ENCODE data around the gene STK39. TPM values are rescaled to one million over a fixed set of nuclear protein-coding genes. Genes with fewer than 3 reads are reported as not detected.

STK39 gene
- total and polyA plus RNA-seq, 9 of the 15 experiments (the other 6 are each of a cell fraction or from before 2014, with no cell fraction given): 0.19 to 0.76 (median 0.51) TPM

GRCh38 chr2:167945660-167946368 lies 301.6 kb downstream of the STK39 start (continued):
- TF ChIP-seq TAF1 (IDR thresholded peaks at IDR 0.05; ENCODE audit: control insufficient read depth, extremely low read depth, insufficient read depth, low read length, severe bottlenecking): peak; percentile 8
- no peak for TF ChIP-seq C11orf30 (IDR thresholded peaks at IDR 0.05; ENCODE audit: low read depth)
- no peak for TF ChIP-seq BHLHE40 (IDR thresholded peaks at IDR 0.05; ENCODE audit: low read length)
- no peak for TF ChIP-seq ZNF511 (CRISPR knock-in tag; IDR thresholded peaks at IDR 0.05)
- no peak for TF ChIP-seq ZFP36 (IDR thresholded peaks at IDR 0.05; ENCODE audit: low read depth, low read length, partially characterized antibody)
- no peak for TF ChIP-seq HDAC3 (IDR thresholded peaks at IDR 0.05; ENCODE audit: borderline replicate concordance, partially characterized antibody)
- TF ChIP-seq ZNF507 (tag; conservative IDR thresholded peaks at IDR 0.05): no peak
- no peak for TF ChIP-seq HDAC2 (IDR thresholded peaks at IDR 0.05)
- no peak for TF ChIP-seq ZNF583 (CRISPR knock-in tag; IDR thresholded peaks at IDR 0.05)
- peak in 1 of 3 experiments; percentile 18 for TF ChIP-seq YY1 (IDR thresholded peaks at IDR 0.05; ENCODE audit: borderline replicate concordance in 1 of 3, control insufficient read depth in 1 of 3, extremely low read depth in 1 of 3, insufficient read depth in 3 of 3, insufficient read length in 1 of 3, insufficient replicate concordance in 2 of 3, low read depth in 1 of 3, low read length in 2 of 3)
- no peak for TF ChIP-seq SIX5 (IDR thresholded peaks at IDR 0.05; ENCODE audit: borderline replicate concordance in 1 of 2, insufficient read depth in 1 of 2, low read depth in 1 of 2, low read length in 2 of 2)
- peak; percentile 39; the same call in 1 of the 2 replicates for TF ChIP-seq ZNF134 (CRISPR knock-in tag; conservative IDR thresholded peaks at IDR 0.05)
- TF ChIP-seq HES1 (IDR thresholded peaks at IDR 0.05; ENCODE audit: low read depth): no peak
- TF ChIP-seq SETDB1 (IDR thresholded peaks at IDR 0.05; ENCODE audit: low read length): no peak
- 0 out of 2 replicates have a peak, but pooled peaks have one; percentile 30 for TF ChIP-seq FOXP4 (CRISPR knock-in tag; IDR thresholded peaks at IDR 0.05; ENCODE audit: borderline replicate concordance)
- TF ChIP-seq ZNF316 (IDR thresholded peaks at IDR 0.05): peak; percentile 69
- no peak for TF ChIP-seq TRIM25 (IDR thresholded peaks at IDR 0.05; ENCODE audit: borderline replicate concordance)
- TF ChIP-seq VEZF1 (CRISPR knock-in tag; IDR thresholded peaks at IDR 0.05): peak; percentile 68
- TF ChIP-seq HIVEP1 (CRISPR knock-in tag; IDR thresholded peaks at IDR 0.05): no peak
- TF ChIP-seq KLF6 (CRISPR knock-in tag; IDR thresholded peaks at IDR 0.05; ENCODE audit: borderline replicate concordance): peak; percentile 6; the same call in 1 of the 2 replicates
- TF ChIP-seq ARID2 (IDR thresholded peaks at IDR 0.05): no peak

Measured in K562 (cell line).